GM12873 (cell line): ENCODE data around the gene TMEM42.

Source experiments
- TF ChIP-seq, protein P1 (sequence below): IDR thresholded peaks from 2 replicates; pipeline ENCODE4 v1.5.1; 2012; ENCODE audit warnings: low read depth, mild to moderate bottlenecking, moderate library complexity, low read length, control low read depth; ENCODE audit not compliant: insufficient read depth; ENCODE audit errors: missing control alignments

The TMEM42 gene

DNA sequence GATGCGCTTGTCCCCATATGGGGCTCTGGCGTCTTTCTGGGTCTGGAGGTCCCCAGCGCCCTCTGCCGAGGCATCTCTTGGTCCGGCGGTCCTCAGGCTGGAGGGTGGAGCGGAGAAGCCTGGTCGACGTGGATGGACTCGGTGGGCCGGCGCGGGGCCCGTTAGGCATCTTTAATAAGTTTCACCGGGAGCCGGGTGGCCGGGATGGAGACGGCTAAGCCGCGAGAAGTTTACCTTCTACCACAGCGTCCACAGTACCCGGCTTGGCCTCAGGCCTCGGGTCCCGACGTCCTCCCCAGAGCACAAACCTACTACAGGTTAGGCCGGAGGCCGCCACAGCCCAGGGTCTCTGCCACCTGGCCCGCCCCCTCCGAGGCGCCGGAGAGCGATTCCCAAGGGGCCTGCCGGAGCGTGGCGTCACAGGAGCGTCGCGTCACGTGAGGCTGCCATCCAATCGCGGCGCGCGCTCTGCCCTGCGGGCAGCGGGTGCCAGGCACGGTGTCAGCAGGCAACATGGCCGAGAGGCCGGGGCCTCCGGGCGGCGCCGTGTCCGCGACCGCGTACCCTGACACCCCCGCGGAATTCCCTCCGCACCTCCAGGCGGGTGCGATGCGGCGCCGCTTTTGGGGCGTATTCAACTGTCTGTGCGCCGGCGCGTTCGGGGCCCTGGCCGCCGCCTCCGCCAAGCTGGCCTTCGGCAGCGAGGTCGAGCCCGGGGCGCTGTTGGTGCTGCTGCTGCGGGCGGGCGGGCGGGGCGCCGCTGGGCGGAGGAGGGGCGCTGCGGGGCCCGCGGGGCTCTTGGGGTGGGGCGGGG is at the start of gene TMEM42:
TMEM42 (plus strand) TSS at position 501 of the 814 bp plus-strand sequence; CDS start at position 514, 13 bp downstream.
- TF ChIP-seq, protein P1, sequence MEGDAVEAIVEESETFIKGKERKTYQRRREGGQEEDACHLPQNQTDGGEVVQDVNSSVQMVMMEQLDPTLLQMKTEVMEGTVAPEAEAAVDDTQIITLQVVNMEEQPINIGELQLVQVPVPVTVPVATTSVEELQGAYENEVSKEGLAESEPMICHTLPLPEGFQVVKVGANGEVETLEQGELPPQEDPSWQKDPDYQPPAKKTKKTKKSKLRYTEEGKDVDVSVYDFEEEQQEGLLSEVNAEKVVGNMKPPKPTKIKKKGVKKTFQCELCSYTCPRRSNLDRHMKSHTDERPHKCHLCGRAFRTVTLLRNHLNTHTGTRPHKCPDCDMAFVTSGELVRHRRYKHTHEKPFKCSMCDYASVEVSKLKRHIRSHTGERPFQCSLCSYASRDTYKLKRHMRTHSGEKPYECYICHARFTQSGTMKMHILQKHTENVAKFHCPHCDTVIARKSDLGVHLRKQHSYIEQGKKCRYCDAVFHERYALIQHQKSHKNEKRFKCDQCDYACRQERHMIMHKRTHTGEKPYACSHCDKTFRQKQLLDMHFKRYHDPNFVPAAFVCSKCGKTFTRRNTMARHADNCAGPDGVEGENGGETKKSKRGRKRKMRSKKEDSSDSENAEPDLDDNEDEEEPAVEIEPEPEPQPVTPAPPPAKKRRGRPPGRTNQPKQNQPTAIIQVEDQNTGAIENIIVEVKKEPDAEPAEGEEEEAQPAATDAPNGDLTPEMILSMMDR, result peak; percentile 9

DNA sequence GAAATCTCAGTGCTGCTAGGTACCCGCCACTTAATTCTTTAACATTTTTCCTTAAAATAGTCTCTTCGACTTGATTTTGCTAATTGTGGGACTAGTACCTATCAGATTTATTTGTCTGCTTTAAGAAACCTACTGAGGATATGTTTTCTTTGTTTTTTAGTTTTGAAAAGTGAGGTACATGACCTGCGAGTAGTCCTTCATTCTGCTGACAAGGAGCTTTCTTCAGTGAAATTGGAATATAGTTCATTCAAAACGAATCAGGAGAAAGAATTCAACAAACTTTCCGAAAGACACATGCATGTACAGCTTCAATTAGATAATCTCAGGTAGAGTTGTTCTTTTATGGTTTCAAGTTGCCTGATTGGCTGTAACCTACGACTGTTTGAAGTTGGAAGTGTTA is 47.0 kb upstream of the TMEM42 start:
- TF ChIP-seq, protein P1, result no peak

DNA sequence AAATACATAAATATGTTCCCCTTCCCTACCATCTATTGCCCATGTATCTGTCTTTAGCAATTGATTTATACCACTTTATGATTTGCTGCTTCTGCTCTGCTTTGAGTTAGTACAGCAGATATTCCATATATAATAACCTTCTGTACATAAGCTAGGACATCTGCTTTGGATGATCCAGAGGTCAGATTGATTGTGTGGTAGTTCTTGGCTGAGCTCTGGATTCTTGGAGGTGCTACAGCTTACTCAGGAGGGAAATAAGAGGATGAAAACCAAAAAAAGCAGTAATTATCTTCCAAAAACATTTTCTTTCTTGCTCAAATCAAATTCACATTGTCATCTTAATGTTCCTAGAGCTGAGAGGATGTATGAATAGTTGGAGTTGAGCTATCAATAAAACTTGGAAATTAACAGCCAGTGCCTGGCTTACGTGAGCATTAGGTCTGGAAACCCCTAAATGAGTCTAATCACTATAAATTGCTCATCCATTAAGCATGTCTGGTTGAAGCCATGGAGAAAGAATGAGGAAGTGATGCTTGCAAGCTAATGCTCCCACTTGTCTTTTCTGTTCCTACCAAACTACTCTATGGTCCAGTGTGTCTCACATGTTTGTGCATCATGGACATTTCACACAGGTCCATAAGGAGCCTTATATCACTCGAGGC is 36.3 kb upstream of the TMEM42 start:
- TF ChIP-seq, protein P1, result no peak

DNA sequence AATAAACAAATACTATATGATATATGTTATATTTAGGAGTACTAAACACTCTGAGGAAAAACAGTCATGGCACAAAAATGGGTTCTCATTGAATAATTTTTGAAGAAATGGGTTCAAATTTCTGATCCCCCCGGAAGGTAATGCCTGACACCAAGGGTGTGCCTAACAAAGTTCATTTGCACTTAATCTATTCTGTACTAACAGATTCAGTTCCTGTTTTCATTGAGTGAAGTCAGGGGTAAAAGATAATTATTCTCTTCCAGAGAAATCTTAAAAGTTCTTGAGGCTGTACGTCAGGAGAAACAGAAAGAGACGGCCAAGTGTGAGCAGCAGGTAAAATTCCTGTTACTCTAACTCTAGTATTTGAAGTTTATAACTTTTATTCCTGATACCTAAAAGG is 34.5 kb upstream of the TMEM42 start:
- TF ChIP-seq, protein P1, result no peak

DNA sequence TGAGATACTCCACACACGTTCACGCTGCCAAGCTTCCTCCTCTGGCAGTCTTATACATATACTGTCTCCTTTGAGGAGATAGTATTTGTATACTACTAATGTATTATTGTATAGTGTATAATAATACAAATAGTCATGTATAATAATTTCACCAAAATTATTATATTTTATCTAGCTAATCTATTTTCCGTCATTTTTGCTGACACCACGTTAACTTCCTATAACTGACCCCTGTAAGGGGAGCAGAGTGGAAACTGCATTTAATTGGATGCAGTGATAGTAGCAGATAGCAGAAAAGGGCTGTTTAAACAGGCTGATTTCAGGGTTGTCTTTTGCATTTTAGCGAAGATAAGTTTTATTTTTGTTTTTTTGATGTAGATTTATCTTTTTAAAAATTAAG is 30.5 kb upstream of the TMEM42 start:
- TF ChIP-seq, protein P1, result no peak

DNA sequence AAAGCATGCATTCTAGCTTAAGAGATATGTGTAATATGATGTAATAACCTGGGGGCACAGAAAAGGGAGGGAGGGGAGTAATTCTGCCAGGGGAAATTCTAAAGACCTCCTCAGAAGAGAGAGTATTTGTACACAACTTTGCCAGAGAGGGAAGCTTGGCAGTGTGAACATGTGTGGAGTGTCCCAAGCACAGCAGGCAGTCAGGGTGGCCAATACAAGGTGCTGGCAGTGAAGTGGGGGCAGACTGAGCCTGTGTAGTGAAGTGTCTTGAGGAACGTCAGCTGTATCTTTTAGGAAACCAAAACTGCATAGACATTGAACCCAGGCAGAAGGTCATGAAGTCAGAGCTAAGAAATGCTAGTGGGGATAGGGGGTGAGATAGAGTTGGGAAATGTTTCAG is 29.7 kb upstream of the TMEM42 start:
- TF ChIP-seq, protein P1, result no peak

DNA sequence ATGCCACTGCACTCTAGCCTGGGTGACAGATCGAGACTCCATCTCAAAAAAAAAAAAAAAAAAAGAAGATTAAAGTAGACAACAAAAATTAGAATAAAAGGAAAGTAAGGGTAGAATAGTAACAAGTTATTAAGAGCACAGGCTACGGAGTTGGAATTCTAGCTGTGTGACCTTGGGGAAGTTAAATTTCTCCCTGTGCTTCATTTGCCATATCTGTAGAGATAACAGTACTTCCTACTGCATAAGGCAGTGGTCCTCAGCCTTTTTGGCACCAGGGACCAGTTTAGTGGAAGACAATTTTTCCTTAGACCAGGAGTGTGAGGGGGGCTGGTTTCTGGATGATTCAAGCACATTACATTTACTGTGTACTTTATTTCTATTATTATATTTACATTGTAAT is 28.7 kb upstream of the TMEM42 start:
- TF ChIP-seq, protein P1, result no peak
